Fibroblast of the conjunctiva (primary cell): ENCODE results near the gene GHRH.

ENCODE experiments used
- DNase-seq: peaks from one replicate; pipeline ENCODE4 v3.0.0-alpha.2; 2010; ENCODE audit warnings: low read depth

The GHRH gene

DNA sequence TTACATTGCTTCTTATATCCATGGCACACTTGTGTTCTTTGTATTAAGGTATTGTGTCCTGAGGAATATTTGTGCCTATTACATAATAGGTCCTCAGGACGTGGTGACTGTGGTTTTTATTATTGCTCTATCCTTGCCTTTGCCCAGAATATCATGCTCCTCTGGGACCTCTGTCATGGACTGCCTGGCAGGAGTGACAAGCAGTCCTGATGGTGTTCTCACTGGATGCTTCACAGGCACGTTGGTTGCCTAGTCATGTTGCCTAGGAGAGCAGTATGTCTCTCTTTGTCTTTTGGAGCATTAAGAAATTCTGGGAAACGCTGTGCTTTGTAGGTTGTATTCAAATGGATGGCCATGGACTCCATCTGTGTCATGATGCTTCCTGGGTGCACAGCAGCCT lies 57.6 kb downstream of the GHRH start:
- DNase-seq, result no peak

DNA sequence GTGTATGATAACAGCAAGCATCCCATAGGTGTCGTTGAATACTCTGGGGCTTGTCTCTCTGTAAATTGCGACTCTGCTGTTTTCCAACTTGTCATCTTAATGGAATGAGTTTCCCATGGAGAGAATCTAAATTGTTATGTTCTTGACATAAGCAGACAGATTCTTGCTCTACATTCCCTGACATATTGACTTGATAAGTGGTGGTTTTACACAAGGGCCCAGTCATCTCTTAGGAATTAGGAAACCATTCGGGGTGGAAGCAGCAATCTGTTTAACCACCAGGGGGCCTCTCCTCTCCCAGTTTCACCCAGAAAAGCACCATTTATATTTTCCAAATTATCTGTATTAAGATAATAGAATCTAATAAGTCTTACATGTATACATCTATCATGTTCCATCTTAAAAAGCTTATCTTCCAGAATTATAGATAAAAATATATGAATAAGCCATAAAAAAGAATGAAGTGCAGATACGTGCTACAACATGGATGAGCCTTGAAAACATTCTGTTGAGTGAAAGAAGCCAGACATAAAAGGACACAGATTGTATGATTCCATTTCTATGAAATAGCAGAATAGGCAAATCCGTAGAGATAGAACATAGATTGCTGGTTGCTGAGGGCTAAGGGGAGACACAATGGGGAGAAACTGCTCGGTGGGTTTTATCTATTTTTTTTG lies 59.2 kb downstream of the GHRH start:
- peak; percentile 95 for DNase-seq

GRCh38 chr20:37201827-37202162 lies 59.8 kb downstream of the GHRH start:
- no peak for DNase-seq
